HG02588 (cell line): ENCODE measurements around the gene AKT1S1.

Source experiments
- ATAC-seq: cut with Tn5 transposase; IDR thresholded peaks from one replicate; pipeline ENCODE4 v1.9.1; 2021; ENCODE audit warnings: mild to moderate bottlenecking, moderate library complexity; ENCODE audit not compliant: unreplicated experiment

AKT1S1 gene

GRCh38 chr19:49908480-49909420, 31.6 kb upstream of the AKT1S1 start:
- ATAC-seq, result no peak

- ATAC-seq, result no peak
Measured at GRCh38 chr19:49907745-49908446, 30.7 kb upstream of the AKT1S1 start.

GRCh38 chr19:49906879-49907564, 29.9 kb upstream of the AKT1S1 start:
- no peak for ATAC-seq

- ATAC-seq, result no peak
Measured at GRCh38 chr19:49904136-49904535, 27.0 kb upstream of the AKT1S1 start.

GRCh38 chr19:49896863-49897621, 19.9 kb upstream of the AKT1S1 start, which contains the start of gene IL4I1:
IL4I1 (minus strand) TSS chr19:49896887; CDS start chr19:49896160, 727 bp downstream.
- ATAC-seq, result peak; percentile 37

- ATAC-seq, result no peak
Measured at GRCh38 chr19:49895566-49896297, 18.6 kb upstream of the AKT1S1 start.

- ATAC-seq, result no peak
Measured at GRCh38 chr19:49894879-49895565, 17.9 kb upstream of the AKT1S1 start.

- no peak for ATAC-seq
Measured at GRCh38 chr19:49894011-49894664, 17.0 kb upstream of the AKT1S1 start.

- no peak for ATAC-seq
Measured at GRCh38 chr19:49892716-49893115, 15.6 kb upstream of the AKT1S1 start.

GRCh38 chr19:49891393-49891792, 14.2 kb upstream of the AKT1S1 start:
- ATAC-seq, result no peak

GRCh38 chr19:49890349-49891311, 13.5 kb upstream of the AKT1S1 start:
- no peak for ATAC-seq

GRCh38 chr19:49889687-49890348, 12.7 kb upstream of the AKT1S1 start:
- no peak for ATAC-seq

- no peak for ATAC-seq
Measured at GRCh38 chr19:49889038-49889686, 12.0 kb upstream of the AKT1S1 start.

- no peak for ATAC-seq
Measured at GRCh38 chr19:49888510-49888824, 11.3 kb upstream of the AKT1S1 start.

- ATAC-seq, result no peak
Measured at GRCh38 chr19:49887665-49888509, 10.7 kb upstream of the AKT1S1 start.
